Activated CD4-positive, alpha-beta memory T cell treated with anti-CD3 and anti-CD28 coated beads, Interleukin-2, amount 10 ng/mL, durations not matched to agents 7 days and 5 days (primary cell): ENCODE measurements around the gene TIGD1. TPM values are rescaled to one million over a fixed set of nuclear protein-coding genes. Genes with fewer than 3 reads are reported as not detected.
A peak's percentile ranks its signal among the peaks of the same experiment; 100 is the strongest.

ENCODE experiments used
- CTCF ChIA-PET: fragments of 350-600 bp; sonication (Branson Sonifier 250); formaldehyde crosslinking; loops from one replicate; lab custom pipeline; 2021; ENCODE audit warnings: antibody characterized with exemption, inconsistent platforms; lab: Charles Lee
- POLR2A ChIA-PET: fragments of 350-600 bp; sonication (Branson Sonifier 250); formaldehyde crosslinking; loops from one replicate; lab custom pipeline; 2021; ENCODE audit warnings: antibody characterized with exemption; lab: Charles Lee
- DNase-seq: peaks from one replicate; pipeline ENCODE4 v3.0.0-alpha.2; 2020
- H3K27ac Mint-ChIP-seq: one replicate; pipeline ENCODE4 v1.8.0; 2021; ENCODE audit warnings: mild to moderate bottlenecking, mixed read lengths
- H3K27me3 Mint-ChIP-seq: one replicate; pipeline ENCODE4 v1.8.0; 2021; ENCODE audit warnings: mixed read lengths
- H3K36me3 Mint-ChIP-seq: one replicate; pipeline ENCODE4 v1.8.0; 2021; ENCODE audit warnings: low read depth, mixed read lengths
- H3K4me1 Mint-ChIP-seq: one replicate; pipeline ENCODE4 v1.8.0; 2021; ENCODE audit warnings: mixed read lengths
- H3K4me3 Mint-ChIP-seq: one replicate; pipeline ENCODE4 v1.8.0; 2021; ENCODE audit warnings: mild to moderate bottlenecking, mixed read lengths
- H3K9me3 Mint-ChIP-seq: one replicate; pipeline ENCODE4 v1.8.0; 2021; ENCODE audit warnings: mixed read lengths
- total RNA-seq, 2 experiments: library from RNA; stranded (reverse); gene quantifications; one replicate each; pipeline ENCODE4 v1.2.3, GENCODE V29; 2021

Gene TIGD1
- total RNA-seq, 2 experiments from 2014 or later, result 7.8 to 7.9 TPM

DNA sequence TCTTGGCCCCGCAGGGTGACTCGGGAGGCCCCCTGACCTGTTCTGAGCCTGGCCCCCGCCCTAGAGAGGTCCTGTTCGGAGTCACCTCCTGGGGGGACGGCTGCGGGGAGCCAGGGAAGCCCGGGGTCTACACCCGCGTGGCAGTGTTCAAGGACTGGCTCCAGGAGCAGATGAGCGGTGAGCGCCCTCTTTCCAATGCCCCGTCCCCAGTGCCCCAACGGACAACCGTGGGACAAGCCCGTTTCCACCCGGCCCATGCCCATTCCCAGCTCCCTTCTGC is 27.0 kb downstream of the TIGD1 start:
- Mint-ChIP-seq H3K27ac (no peak overlapping the region), H3K4me1 (peaks cover 12% of the 10 kb centered on the region), H3K36me3 (no peaks in the 10 kb centered on the region), H3K9me3 (no peaks in the 10 kb centered on the region), H3K4me3 (no peak overlapping the region), H3K27me3 (peaks cover 32% of the 10 kb centered on the region)
- ChIA-PET POLR2A (no interaction called here), CTCF (interaction anchor here (2.2 kb wide), 1 partner anchor 77 kb away, joined by 9 read pairs; no protein-coding TSS in a partner anchor)
- DNase-seq, result no peak

GRCh38 chr2:232522623-232523401 is 27.5 kb downstream of the TIGD1 start:
- Mint-ChIP-seq H3K27me3 (peaks cover 29% of the 10 kb centered on the region), H3K4me3 (no peak overlapping the region), H3K4me1 (peaks cover 10% of the 10 kb centered on the region), H3K36me3 (no peaks in the 10 kb centered on the region), H3K27ac (no peak overlapping the region), H3K9me3 (no peaks in the 10 kb centered on the region)
- ChIA-PET POLR2A (no interaction called here), CTCF (interaction anchor here (0.9 to 2.2 kb wide), 3 partner anchors 10 to 76 kb away, joined by 3 to 9 read pairs (median 3); no protein-coding TSS in a partner anchor)
- DNase-seq, result no peak

DNA sequence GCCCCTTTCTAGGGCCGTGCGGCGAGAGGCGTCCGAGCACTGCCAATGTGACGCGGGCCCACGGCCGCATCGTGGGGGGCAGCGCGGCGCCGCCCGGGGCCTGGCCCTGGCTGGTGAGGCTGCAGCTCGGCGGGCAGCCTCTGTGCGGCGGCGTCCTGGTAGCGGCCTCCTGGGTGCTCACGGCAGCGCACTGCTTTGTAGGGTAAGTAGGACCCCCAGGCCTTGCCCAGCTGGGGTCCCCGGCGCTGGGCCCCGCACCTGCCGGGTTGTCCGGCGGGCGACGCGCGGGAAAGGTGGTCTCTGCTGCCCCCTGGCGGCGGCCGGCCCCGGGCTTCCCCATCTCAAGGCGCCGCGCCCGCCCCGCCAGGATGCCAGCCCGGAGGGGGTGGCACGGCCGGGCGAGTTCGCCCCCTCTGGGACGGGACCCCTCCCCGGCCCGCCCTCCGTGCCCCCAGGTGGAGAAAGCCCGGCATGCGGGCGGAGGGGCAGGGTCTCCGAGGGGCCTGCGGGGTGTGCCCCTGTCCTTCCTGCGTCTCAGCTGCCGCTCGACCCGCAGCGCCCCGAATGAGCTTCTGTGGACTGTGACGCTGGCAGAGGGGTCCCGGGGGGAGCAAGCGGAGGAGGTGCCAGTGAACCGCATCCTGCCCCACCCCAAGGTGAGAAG is 28.3 kb downstream of the TIGD1 start:
- peaks cover 25% of the 10 kb centered on the region for H3K27me3 Mint-ChIP-seq
- ChIA-PET POLR2A (no interaction called here), CTCF (interaction anchor here (0.9 to 2.2 kb wide), 3 partner anchors 9 to 76 kb away, joined by 3 to 9 read pairs (median 3); no protein-coding TSS in a partner anchor)
- no peaks in the 10 kb centered on the region for H3K9me3 Mint-ChIP-seq
- no peak overlapping the region for H3K27ac Mint-ChIP-seq
- H3K4me3 Mint-ChIP-seq, result no peak overlapping the region
- no peaks in the 10 kb centered on the region for H3K36me3 Mint-ChIP-seq
- DNase-seq, result peak; percentile 64
- H3K4me1 Mint-ChIP-seq, result peaks cover 10% of the 10 kb centered on the region

GRCh38 chr2:232521098-232521497 is 29.3 kb downstream of the TIGD1 start:
- ChIA-PET POLR2A (interaction anchor here (1.1 kb wide), 1 partner anchor 74 kb away, joined by 3 read pairs; no protein-coding TSS in a partner anchor), CTCF (interaction anchor here (1.2 to 1.4 kb wide), 2 partner anchors 27 to 73 kb away, joined by 5 to 7 read pairs; no protein-coding TSS in a partner anchor)
- peaks cover 22% of the 10 kb centered on the region for H3K27me3 Mint-ChIP-seq
- no peaks in the 10 kb centered on the region for H3K36me3 Mint-ChIP-seq
- no peak overlapping the region for H3K27ac Mint-ChIP-seq
- peaks cover 10% of the 10 kb centered on the region for H3K4me1 Mint-ChIP-seq
- no peaks in the 10 kb centered on the region for H3K9me3 Mint-ChIP-seq
- H3K4me3 Mint-ChIP-seq, result no peak overlapping the region
- DNase-seq, result no peak

GRCh38 chr2:232520489-232520888 is 29.9 kb downstream of the TIGD1 start:
- CTCF ChIA-PET, result interaction anchor here (1.2 to 1.4 kb wide), 2 partner anchors 27 to 73 kb away, joined by 5 to 7 read pairs; no protein-coding TSS in a partner anchor
- H3K4me1 Mint-ChIP-seq, result peaks cover 10% of the 10 kb centered on the region
- H3K27ac Mint-ChIP-seq, result no peak overlapping the region
- POLR2A ChIA-PET, result interaction anchor here (1.1 kb wide), 1 partner anchor 73 kb away, joined by 3 read pairs; no protein-coding TSS in a partner anchor
- peaks cover 24% of the 10 kb centered on the region for H3K27me3 Mint-ChIP-seq
- no peak overlapping the region for H3K4me3 Mint-ChIP-seq
- no peaks in the 10 kb centered on the region for H3K36me3 Mint-ChIP-seq
- no peaks in the 10 kb centered on the region for H3K9me3 Mint-ChIP-seq
- no peak for DNase-seq

- H3K27ac Mint-ChIP-seq, result no peak within 1 kb of the TSS
- H3K9me3 Mint-ChIP-seq, result no peaks in the 10 kb centered on the region
- H3K4me3 Mint-ChIP-seq, result no peak within 1 kb of the TSS
- CTCF ChIA-PET, result interaction anchor here (1.2 to 1.4 kb wide), 2 partner anchors 28 to 72 kb away, joined by 5 to 7 read pairs; no protein-coding TSS in a partner anchor
- H3K36me3 Mint-ChIP-seq, result no peaks in the 10 kb centered on the region
- peaks cover 10% of the 10 kb centered on the region for H3K4me1 Mint-ChIP-seq
- no peak for DNase-seq
- peaks cover 22% of the 10 kb centered on the region for H3K27me3 Mint-ChIP-seq
- POLR2A ChIA-PET, result interaction anchor here (1.1 kb wide), 1 partner anchor 72 kb away, joined by 3 read pairs; no protein-coding TSS in a partner anchor
Observed at GRCh38 chr2:232519581-232520438, 30.5 kb downstream of the TIGD1 start, which contains the start of gene PRSS56. TSS of gene PRSS56 (plus strand) at chr2:232520388. CDS start at chr2:232520599, 211 bp downstream.

DNA sequence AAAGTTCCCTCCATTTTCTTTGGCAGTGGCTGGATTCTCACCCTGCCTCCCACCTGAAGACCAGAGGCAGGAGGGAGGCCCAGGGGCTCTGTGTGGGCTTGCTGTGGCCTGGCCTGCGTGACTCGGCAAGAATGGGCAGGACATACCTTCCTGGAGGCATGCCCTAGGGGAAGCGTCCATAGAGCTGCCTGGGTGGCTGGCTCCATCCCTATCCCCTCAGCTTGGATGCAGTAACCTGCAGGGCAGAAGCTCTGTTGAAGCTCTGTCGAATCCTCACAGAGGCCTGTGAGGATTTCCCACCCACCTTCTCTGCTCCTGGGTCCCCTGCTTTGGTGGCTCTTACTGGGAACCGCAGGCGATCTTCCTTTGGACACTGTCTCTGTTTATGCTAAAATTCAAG is 31.5 kb downstream of the TIGD1 start:
- Mint-ChIP-seq H3K27ac (no peak overlapping the region), H3K36me3 (no peaks in the 10 kb centered on the region), H3K27me3 (peaks cover 19% of the 10 kb centered on the region), H3K9me3 (no peaks in the 10 kb centered on the region), H3K4me3 (no peak overlapping the region), H3K4me1 (peaks cover 6% of the 10 kb centered on the region)
- CTCF ChIA-PET, result no interaction called here
- no peak for DNase-seq
- POLR2A ChIA-PET, result no interaction called here

- CTCF ChIA-PET, result no interaction called here
- peaks cover 2% of the 10 kb centered on the region for H3K4me1 Mint-ChIP-seq
- H3K9me3 Mint-ChIP-seq, result no peaks in the 10 kb centered on the region
- H3K36me3 Mint-ChIP-seq, result no peaks in the 10 kb centered on the region
- H3K27ac Mint-ChIP-seq, result no peak overlapping the region
- POLR2A ChIA-PET, result no interaction called here
- H3K4me3 Mint-ChIP-seq, result no peak overlapping the region
- DNase-seq, result no peak
- peaks cover 15% of the 10 kb centered on the region for H3K27me3 Mint-ChIP-seq
Observed at GRCh38 chr2:232516551-232516950, 33.8 kb downstream of the TIGD1 start.

- Mint-ChIP-seq H3K9me3 (no peaks in the 10 kb centered on the region), H3K4me3 (no peak overlapping the region), H3K27me3 (peaks cover 13% of the 10 kb centered on the region), H3K27ac (no peak overlapping the region), H3K36me3 (no peaks in the 10 kb centered on the region), H3K4me1 (no peaks in the 10 kb centered on the region)
- ChIA-PET POLR2A (no interaction called here), CTCF (no interaction called here)
- no peak for DNase-seq
Observed at GRCh38 chr2:232515639-232516038, 34.7 kb downstream of the TIGD1 start.

GRCh38 chr2:232513353-232513752 is 37.0 kb downstream of the TIGD1 start:
- Mint-ChIP-seq H3K4me3 (no peak overlapping the region), H3K36me3 (no peaks in the 10 kb centered on the region), H3K27me3 (peaks cover 12% of the 10 kb centered on the region), H3K27ac (no peak overlapping the region), H3K4me1 (no peaks in the 10 kb centered on the region), H3K9me3 (no peaks in the 10 kb centered on the region)
- no peak for DNase-seq
- ChIA-PET POLR2A (no interaction called here), CTCF (interaction anchor here (1.4 kb wide), 2 partner anchors 9 to 73 kb away, joined by 3 read pairs; no protein-coding TSS in a partner anchor)

DNA sequence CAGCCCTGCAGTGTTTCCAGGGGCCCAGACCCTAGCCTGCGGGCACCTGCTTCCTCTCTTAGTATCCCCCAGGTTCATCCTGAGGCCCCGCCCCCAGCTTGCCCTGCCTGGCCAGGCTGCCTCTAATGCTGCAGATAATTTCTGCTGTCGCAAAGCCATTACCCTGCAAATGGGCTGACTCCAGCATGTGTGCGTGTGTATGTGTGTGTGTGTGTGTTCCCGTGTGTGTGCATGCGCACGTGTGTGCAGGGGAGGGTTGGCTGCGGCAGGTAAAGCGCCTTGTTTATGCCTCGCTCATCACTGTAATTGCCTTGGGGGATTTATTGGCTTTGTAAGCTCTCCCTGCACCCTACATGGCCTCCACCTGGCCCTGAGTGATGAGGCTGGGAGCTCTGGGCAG is 37.8 kb downstream of the TIGD1 start:
- ChIA-PET CTCF (interaction anchor here (1.4 kb wide), 2 partner anchors 9 to 72 kb away, joined by 3 read pairs; no protein-coding TSS in a partner anchor), POLR2A (no interaction called here)
- Mint-ChIP-seq H3K9me3 (no peaks in the 10 kb centered on the region), H3K36me3 (no peaks in the 10 kb centered on the region), H3K27me3 (peaks cover 12% of the 10 kb centered on the region), H3K27ac (no peak overlapping the region), H3K4me3 (no peak overlapping the region), H3K4me1 (no peaks in the 10 kb centered on the region)
- no peak for DNase-seq

DNA sequence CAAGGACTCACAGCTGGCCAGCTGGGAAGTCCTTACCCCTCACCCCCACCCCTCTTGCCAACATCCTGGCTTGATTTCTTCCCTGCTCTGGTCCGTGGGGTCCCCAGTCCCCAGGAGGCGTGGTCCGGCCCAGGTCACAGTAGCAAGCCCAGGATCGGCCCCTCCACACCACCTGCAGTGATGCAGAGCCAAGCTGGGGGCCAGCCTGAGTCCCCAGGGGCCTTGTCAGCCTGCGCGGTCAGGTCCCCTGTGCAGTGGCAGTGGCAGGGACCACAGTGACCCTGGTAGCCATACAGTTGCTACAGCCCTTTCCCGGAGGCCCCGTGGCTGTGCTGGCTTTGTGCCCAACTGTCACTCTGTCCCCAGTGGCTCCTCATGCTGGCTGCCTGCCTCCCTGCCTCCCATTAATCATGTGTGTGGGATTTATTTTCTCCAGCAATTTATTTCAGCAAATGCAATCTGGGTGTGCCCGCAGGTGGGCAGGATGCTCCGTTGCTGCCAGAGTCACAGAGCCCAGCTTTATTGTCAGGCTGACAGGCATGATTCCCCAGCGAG is 38.9 kb downstream of the TIGD1 start:
- no peak for DNase-seq
- Mint-ChIP-seq H3K4me3 (no peak overlapping the region), H3K4me1 (no peaks in the 10 kb centered on the region), H3K36me3 (no peaks in the 10 kb centered on the region), H3K27me3 (peaks cover 12% of the 10 kb centered on the region), H3K9me3 (no peaks in the 10 kb centered on the region), H3K27ac (no peak overlapping the region)
- ChIA-PET CTCF (no interaction called here), POLR2A (no interaction called here)
